Mesenchymal stem cell (in vitro differentiated cells and primary cell): ENCODE data around the gene SPATA25.

Experiments
- DNase-seq: peaks from one replicate; pipeline ENCODE4 v3.0.0-alpha.2; 2013
- H2AFZ ChIP-seq: one replicate; pipeline ENCODE4 v1.6.1; 2013; ENCODE audit warnings: low read depth, mild to moderate bottlenecking, control low read depth, inconsistent platforms, low read length, moderate library complexity
- H2AK5ac ChIP-seq: 2 replicates; pipeline ENCODE4 v1.6.1; 2013; ENCODE audit warnings: low read length, moderate library complexity, mild to moderate bottlenecking, inconsistent platforms; ENCODE audit not compliant: severe bottlenecking
- H2BK120ac ChIP-seq: one replicate; pipeline ENCODE4 v1.6.1; 2013; ENCODE audit warnings: low read depth, mild to moderate bottlenecking, inconsistent platforms, low read length, moderate library complexity
- H2BK12ac ChIP-seq, 2 experiments: one replicate each; pipeline ENCODE4 v1.6.1; 2013; ENCODE audit warnings: inconsistent platforms in 2 of 2, low read length in 2 of 2, mild to moderate bottlenecking in 2 of 2, moderate library complexity in 2 of 2, control low read depth in 1 of 2
- H2BK15ac ChIP-seq: one replicate; pipeline ENCODE4 v1.6.1; 2013; ENCODE audit warnings: mild to moderate bottlenecking, low read depth, inconsistent platforms; ENCODE audit not compliant: poor library complexity, severe bottlenecking
- H2BK5ac ChIP-seq: 2 replicates; pipeline ENCODE4 v1.6.1; 2013; ENCODE audit warnings: low read depth, mild to moderate bottlenecking, low read length, control low read depth, inconsistent platforms; ENCODE audit not compliant: poor library complexity, severe bottlenecking
- H3K14ac ChIP-seq, 2 experiments: one replicate each; pipeline ENCODE4 v1.6.1; 2013; ENCODE audit warnings: inconsistent platforms in 2 of 2, low read length in 2 of 2, control low read depth in 1 of 2, mild to moderate bottlenecking in 1 of 2, moderate library complexity in 1 of 2
- H3K18ac ChIP-seq, 2 experiments: one replicate each; pipeline ENCODE4 v1.6.1; 2013; ENCODE audit warnings: inconsistent platforms in 2 of 2, low read length in 2 of 2, control low read depth in 1 of 2, low read depth in 1 of 2, mild to moderate bottlenecking in 1 of 2
- H3K23ac ChIP-seq, 2 experiments: one replicate each; pipeline ENCODE4 v1.6.1; 2013; ENCODE audit warnings: inconsistent platforms in 2 of 2, low read length in 2 of 2, mild to moderate bottlenecking in 2 of 2, moderate library complexity in 2 of 2, control low read depth in 1 of 2
- H3K27ac ChIP-seq: 2 replicates; pipeline ENCODE4 v1.5.1; 2013; ENCODE audit warnings: mild to moderate bottlenecking, moderate library complexity, low read length, control low read depth, inconsistent platforms; ENCODE audit not compliant: poor library complexity, severe bottlenecking
- H3K27me3 ChIP-seq, 2 experiments: 2 replicates each; pipeline versions ENCODE4 v1.6.1 to v1.7.0; 2013; ENCODE audit warnings: low read length in 2 of 2, mild to moderate bottlenecking in 2 of 2, moderate library complexity in 2 of 2, control low read depth in 1 of 2, inconsistent platforms in 1 of 2; ENCODE audit not compliant: control insufficient read depth in 1 of 2, insufficient read depth in 1 of 2
- H3K36me3 ChIP-seq, 2 experiments: 2 replicates each; pipeline versions ENCODE4 v1.6.1 to v1.7.0; 2013; ENCODE audit warnings: low read length in 2 of 2, control low read depth in 1 of 2, inconsistent platforms in 1 of 2, low read depth in 1 of 2, mild to moderate bottlenecking in 1 of 2; ENCODE audit not compliant: insufficient read depth in 2 of 2, control insufficient read depth in 1 of 2
- H3K4ac ChIP-seq, 2 experiments: one replicate each; pipeline ENCODE4 v1.6.1; 2013; ENCODE audit warnings: inconsistent platforms in 2 of 2, low read length in 2 of 2, mild to moderate bottlenecking in 2 of 2, moderate library complexity in 2 of 2, control low read depth in 1 of 2, low read depth in 1 of 2
- H3K4me1 ChIP-seq: 2 replicates; pipeline ENCODE4 v1.6.1; 2013; ENCODE audit warnings: low read depth, low read length, control low read depth; ENCODE audit not compliant: control insufficient read depth, insufficient read depth
- H3K4me2 ChIP-seq: 2 replicates; pipeline ENCODE4 v1.6.1; 2013; ENCODE audit warnings: low read length, mild to moderate bottlenecking, inconsistent platforms; ENCODE audit not compliant: poor library complexity, severe bottlenecking
- H3K4me3 ChIP-seq, 2 experiments: 2 replicates each; pipeline versions ENCODE4 v1.5.1 to v1.7.0; 2013; ENCODE audit warnings: low read length in 2 of 2, mild to moderate bottlenecking in 2 of 2, control low read depth in 1 of 2, low read depth in 1 of 2; ENCODE audit not compliant: insufficient read depth in 1 of 2
- H3K79me1 ChIP-seq: replicated peaks from 2 replicates; pipeline ENCODE4 v1.6.1; 2013; ENCODE audit warnings: mild to moderate bottlenecking, control low read depth, low read length, inconsistent platforms; ENCODE audit not compliant: poor library complexity, severe bottlenecking
- H3K9ac ChIP-seq: 2 replicates; pipeline ENCODE4 v1.7.0; 2013; ENCODE audit warnings: mild to moderate bottlenecking, low read length, moderate library complexity
- H3K9me3 ChIP-seq: 2 replicates; pipeline ENCODE4 v1.7.0; 2013; ENCODE audit warnings: mild to moderate bottlenecking, low read length; ENCODE audit not compliant: control insufficient read depth
- H4K8ac ChIP-seq: one replicate; pipeline ENCODE4 v1.6.1; 2013; ENCODE audit warnings: inconsistent platforms, mild to moderate bottlenecking, low read length, moderate library complexity
- H4K91ac ChIP-seq: one replicate; pipeline ENCODE4 v1.6.1; 2013; ENCODE audit warnings: mild to moderate bottlenecking, low read length, inconsistent platforms
- WGBS: methylation state at CpG from one replicate; pipeline ENCODE4 v1.1.7; 2013; ENCODE audit warnings: mixed read lengths; 5-methylcytosine and 5-hydroxymethylcytosine counted together

SPATA25 gene

GRCh38 chr20:45888681-45889080 lies 1.3 kb upstream of the SPATA25 start:
- H3K27me3 ChIP-seq: no peaks in the 10 kb centered on the region
- no peak overlapping the region for H2BK12ac ChIP-seq
- H2BK15ac ChIP-seq: no peak overlapping the region
- H3K23ac ChIP-seq: no peak overlapping the region
- H3K4me1 ChIP-seq: peaks cover 39% of the 10 kb centered on the region
- H3K36me3 ChIP-seq: peaks cover 33 to 49% of the 10 kb centered on the region in 2 experiments
- H3K27ac ChIP-seq: no peak overlapping the region
- no peak overlapping the region for H4K8ac ChIP-seq
- no peak overlapping the region for H2AK5ac ChIP-seq
- H4K91ac ChIP-seq: no peak overlapping the region
- H3K9ac ChIP-seq: peak overlapping the region; percentile 91
- WGBS: 98% methylated on average over 3 of the region's 3 CpGs
- H3K18ac ChIP-seq: no peak overlapping the region
- H3K79me1 ChIP-seq: peaks cover 40% of the 10 kb centered on the region
- no peak for DNase-seq
- H2BK5ac ChIP-seq: no peak overlapping the region
- no peak overlapping the region for H3K14ac ChIP-seq
- H3K9me3 ChIP-seq: no peaks in the 10 kb centered on the region
- H3K4me2 ChIP-seq: no peak overlapping the region
- H3K4ac ChIP-seq: no peak overlapping the region
- H3K4me3 ChIP-seq: no peak overlapping the region
- H2BK120ac ChIP-seq: no peak overlapping the region
- no peak overlapping the region for H2AFZ ChIP-seq

GRCh38 chr20:45886590-45887345 lies 654 bp downstream of the SPATA25 start:
- peak overlapping the region; percentile 6 for H2BK15ac ChIP-seq
- no peak overlapping the region for H3K9ac ChIP-seq
- H3K18ac ChIP-seq: no peak overlapping the region
- peaks cover 35 to 51% of the 10 kb centered on the region in 2 experiments for H3K36me3 ChIP-seq
- H2AK5ac ChIP-seq: peak overlapping the region; percentile 50
- no peaks in the 10 kb centered on the region for H3K9me3 ChIP-seq
- DNase-seq: no peak
- H3K27me3 ChIP-seq: no peaks in the 10 kb centered on the region
- H2BK5ac ChIP-seq: no peak overlapping the region
- WGBS: 98% methylated on average over 17 of the region's 19 CpGs
- no peak overlapping the region for H4K91ac ChIP-seq
- no peak overlapping the region for H2BK120ac ChIP-seq
- peaks cover 35% of the 10 kb centered on the region for H3K4me1 ChIP-seq
- no peak overlapping the region for H3K23ac ChIP-seq
- no peak overlapping the region for H3K4me3 ChIP-seq
- H2BK12ac ChIP-seq: no peak overlapping the region
- no peak overlapping the region for H3K4ac ChIP-seq
- H3K14ac ChIP-seq: no peak overlapping the region
- H4K8ac ChIP-seq: no peak overlapping the region
- no peak overlapping the region for H3K27ac ChIP-seq
- H3K4me2 ChIP-seq: no peak overlapping the region
- peaks cover 36% of the 10 kb centered on the region for H3K79me1 ChIP-seq
- H2AFZ ChIP-seq: no peak overlapping the region

GRCh38 chr20:45883100-45883469 lies 4.3 kb downstream of the SPATA25 start:
- Histone ChIP-seq H2AK5ac (no peak overlapping the region), H3K14ac (no peak overlapping the region), H2BK12ac (no peak overlapping the region), H2AFZ (no peak overlapping the region), H3K4me1 (peaks cover 20% of the 10 kb centered on the region), H3K4me2 (no peak overlapping the region), H2BK120ac (no peak overlapping the region), H4K8ac (no peak overlapping the region), H3K18ac (no peak overlapping the region), H4K91ac (no peak overlapping the region), H3K23ac (no peak overlapping the region), H3K27ac (no peak overlapping the region), H3K79me1 (peaks cover 25% of the 10 kb centered on the region), H3K4ac (no peak overlapping the region), H3K9me3 (no peaks in the 10 kb centered on the region), H3K36me3 (peaks cover 32 to 42% of the 10 kb centered on the region in 2 experiments), H3K27me3 (no peaks in the 10 kb centered on the region), H3K9ac (no peak overlapping the region), H2BK5ac (no peak overlapping the region), H3K4me3 (no peak overlapping the region), H2BK15ac (no peak overlapping the region)
- WGBS: 93% methylated on average over 9 of the region's 9 CpGs
- DNase-seq: no peak

- Histone ChIP-seq H3K27me3 (no peaks in the 10 kb centered on the region), H3K36me3 (peaks cover 37 to 43% of the 10 kb centered on the region in 2 experiments), H3K4me1 (peaks cover 20% of the 10 kb centered on the region), H3K4me3 (no peak overlapping the region), H2BK12ac (no peak overlapping the region), H3K18ac (no peak overlapping the region), H2BK15ac (no peak overlapping the region), H4K8ac (no peak overlapping the region), H4K91ac (no peak overlapping the region), H3K9me3 (no peaks in the 10 kb centered on the region), H2BK120ac (no peak overlapping the region), H3K4me2 (no peak overlapping the region), H3K9ac (no peak overlapping the region), H3K4ac (no peak overlapping the region), H3K23ac (no peak overlapping the region), H2AFZ (no peak overlapping the region), H2AK5ac (no peak overlapping the region), H3K27ac (no peak overlapping the region), H3K79me1 (peaks cover 24% of the 10 kb centered on the region), H3K14ac (no peak overlapping the region), H2BK5ac (no peak overlapping the region)
- DNase-seq: no peak
- WGBS: 86% methylated on average over 4 of the region's 4 CpGs
Observed at GRCh38 chr20:45882469-45883099, 4.8 kb downstream of the SPATA25 start.
